Mucosa of gallbladder (tissue), 1 donor: Measurements from ENCODE around the gene HERC2. TPM values are rescaled to one million over a fixed set of nuclear protein-coding genes. Genes with fewer than 3 reads are reported as not detected.

Source experiments
- DNase-seq: peaks from one replicate; pipeline ENCODE4 v3.0.0-alpha.2; 2020; ENCODE audit warnings: low spot score
- total RNA-seq: library from RNA; stranded (reverse); gene quantifications from one replicate; pipeline ENCODE4 v1.2.1, GENCODE V29; 2021
- donor health status: DM: no; HTN: no; CAD: no.

Gene HERC2
- total RNA-seq, 1 donor from 2014 or later = 55.9 TPM

GRCh38 chr15:28112962-28113361 lies 209.0 kb downstream of the HERC2 start:
- no peak for DNase-seq

- DNase-seq = no peak
Observed at GRCh38 chr15:28112101-28112760, 209.7 kb downstream of the HERC2 start.

DNA sequence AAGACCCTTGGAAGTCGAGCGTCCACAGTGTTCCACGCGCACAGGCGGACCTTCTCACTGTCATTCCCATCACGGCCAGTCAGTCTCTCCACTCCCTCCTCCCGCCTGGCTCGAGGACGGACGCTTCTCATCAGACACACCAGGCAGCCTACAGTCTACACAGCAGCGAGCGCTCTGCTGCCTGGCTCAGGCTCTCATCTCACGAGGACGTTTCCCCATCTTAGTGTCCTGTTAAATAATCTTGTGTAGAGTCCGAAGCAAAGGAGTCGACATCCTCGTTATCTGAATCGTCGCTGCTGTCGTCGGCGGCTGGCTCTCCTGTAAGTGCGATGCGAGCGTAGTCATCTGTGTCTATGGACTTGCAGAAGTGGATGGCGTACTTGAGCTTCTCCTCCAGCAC lies 210.4 kb downstream of the HERC2 start:
- no peak for DNase-seq

GRCh38 chr15:28110481-28110881 lies 211.5 kb downstream of the HERC2 start:
- no peak for DNase-seq

- DNase-seq = no peak
Observed at GRCh38 chr15:28109626-28110455, 212.1 kb downstream of the HERC2 start.

DNA sequence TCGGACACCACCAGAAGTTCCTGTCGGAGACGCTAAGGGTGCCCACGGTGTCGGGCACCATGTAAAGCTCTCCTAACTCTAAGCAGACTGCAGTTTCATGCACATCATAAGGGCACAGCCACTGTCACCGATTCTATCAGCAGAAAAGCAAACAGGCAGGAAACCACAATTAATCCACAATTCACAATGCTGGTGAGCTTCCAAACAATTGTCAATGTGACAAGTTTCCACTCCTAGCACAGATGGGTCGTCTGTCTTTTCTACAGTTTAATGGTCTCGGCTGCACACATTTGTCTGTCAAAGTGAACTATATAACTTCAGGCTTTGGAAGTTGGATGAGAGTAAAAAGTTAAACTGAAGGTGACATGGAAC lies 214.1 kb downstream of the HERC2 start:
- no peak for DNase-seq

- no peak for DNase-seq
Observed at GRCh38 chr15:28107111-28107903, 214.7 kb downstream of the HERC2 start.

DNA sequence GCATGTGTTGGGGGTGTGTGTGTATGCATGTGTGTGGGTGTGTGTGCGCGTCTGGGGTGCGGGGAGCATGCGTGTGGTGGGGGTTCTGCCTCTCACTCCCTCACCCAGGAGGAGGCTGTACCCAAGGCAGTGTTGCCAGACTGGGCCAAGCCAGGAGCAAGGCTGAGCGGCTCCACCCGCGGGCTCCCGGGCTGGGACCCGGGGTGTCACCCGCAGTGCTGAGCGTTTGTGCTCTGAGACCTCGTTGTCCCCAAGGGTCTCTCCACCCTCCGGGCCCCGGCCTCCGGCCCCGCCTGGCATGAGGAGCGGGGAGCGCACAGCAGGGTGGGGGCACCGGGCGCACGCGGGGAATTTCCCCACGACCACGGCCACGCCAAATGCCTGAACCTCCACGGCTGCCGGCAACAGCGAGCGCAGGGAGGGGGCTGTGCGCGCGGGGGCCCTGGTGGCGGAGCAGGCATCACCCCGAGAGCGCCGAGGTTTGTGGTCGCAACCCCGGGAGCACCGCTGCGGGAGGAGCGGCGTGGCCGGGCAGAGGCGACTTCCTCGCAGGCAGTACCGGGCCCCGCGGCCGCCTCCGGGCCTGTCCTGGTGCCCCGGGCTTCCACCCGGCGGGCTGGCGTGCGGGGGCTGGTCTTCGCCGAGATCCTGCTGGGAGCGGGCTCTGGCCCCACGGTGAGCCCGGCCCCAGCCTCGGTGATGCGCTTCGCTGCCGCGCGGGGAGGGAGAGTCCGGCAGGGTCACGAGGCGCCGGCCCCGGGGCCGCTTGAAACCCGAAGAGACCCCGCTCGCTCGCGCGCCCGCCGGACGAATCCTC lies 215.5 kb downstream of the HERC2 start:
- DNase-seq = no peak

- no peak for DNase-seq
Observed at GRCh38 chr15:28105793-28106192, 216.2 kb downstream of the HERC2 start.

GRCh38 chr15:28105224-28105791 lies 216.7 kb downstream of the HERC2 start:
- no peak for DNase-seq

GRCh38 chr15:28104326-28104725 lies 217.7 kb downstream of the HERC2 start:
- no peak for DNase-seq

- no peak for DNase-seq
Observed at GRCh38 chr15:28103831-28104230, 218.1 kb downstream of the HERC2 start.

DNA sequence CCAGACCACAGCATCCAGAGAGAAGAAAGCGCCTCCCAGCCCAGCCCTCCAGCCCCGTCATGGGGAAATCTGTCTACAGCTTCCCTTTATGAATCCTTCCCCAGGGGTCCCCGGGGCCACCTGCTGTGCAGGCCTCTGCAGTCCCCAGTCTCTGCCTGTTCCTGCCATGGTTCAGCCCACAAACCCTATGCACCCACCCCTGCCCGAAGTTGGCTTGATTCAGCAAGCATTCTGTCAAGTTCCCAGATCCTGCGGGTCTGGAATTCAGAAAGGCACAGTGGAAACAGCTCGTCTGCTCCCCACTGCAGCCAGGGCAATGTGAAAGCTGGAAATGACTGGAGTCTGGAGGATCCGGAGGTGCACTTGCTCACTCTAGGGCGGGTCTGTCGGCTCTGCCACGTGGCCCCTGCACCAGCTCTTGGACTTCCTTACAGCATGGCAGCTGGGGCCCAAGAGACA lies 220.0 kb downstream of the HERC2 start:
- no peak for DNase-seq

GRCh38 chr15:28101201-28101600 lies 220.8 kb downstream of the HERC2 start:
- DNase-seq = no peak

- DNase-seq = no peak
Observed at GRCh38 chr15:28100516-28101195, 221.3 kb downstream of the HERC2 start.

DNA sequence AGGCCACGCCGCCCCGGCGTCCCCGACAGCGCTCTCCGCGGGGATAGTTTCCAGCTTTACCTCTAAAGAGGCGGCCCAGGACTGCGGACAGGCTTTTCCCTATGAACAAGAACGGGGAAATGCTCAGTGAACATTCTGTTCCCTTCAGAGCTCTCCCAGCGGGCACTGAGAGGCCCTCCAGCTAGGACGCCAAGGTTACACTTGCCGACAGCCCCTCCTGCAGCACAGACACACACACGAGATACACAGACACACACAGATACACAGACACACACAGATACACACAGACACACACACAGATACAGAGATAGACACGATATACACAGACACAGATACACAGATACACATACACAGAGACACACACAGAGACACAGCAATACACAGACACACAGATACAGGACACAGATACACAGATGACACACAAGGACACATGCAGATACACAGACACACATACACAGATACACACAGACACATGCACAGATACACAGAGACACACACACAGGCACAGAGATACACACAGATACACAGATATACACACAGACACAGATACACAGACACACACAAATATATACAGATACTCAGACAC lies 222.3 kb downstream of the HERC2 start:
- DNase-seq = no peak

DNA sequence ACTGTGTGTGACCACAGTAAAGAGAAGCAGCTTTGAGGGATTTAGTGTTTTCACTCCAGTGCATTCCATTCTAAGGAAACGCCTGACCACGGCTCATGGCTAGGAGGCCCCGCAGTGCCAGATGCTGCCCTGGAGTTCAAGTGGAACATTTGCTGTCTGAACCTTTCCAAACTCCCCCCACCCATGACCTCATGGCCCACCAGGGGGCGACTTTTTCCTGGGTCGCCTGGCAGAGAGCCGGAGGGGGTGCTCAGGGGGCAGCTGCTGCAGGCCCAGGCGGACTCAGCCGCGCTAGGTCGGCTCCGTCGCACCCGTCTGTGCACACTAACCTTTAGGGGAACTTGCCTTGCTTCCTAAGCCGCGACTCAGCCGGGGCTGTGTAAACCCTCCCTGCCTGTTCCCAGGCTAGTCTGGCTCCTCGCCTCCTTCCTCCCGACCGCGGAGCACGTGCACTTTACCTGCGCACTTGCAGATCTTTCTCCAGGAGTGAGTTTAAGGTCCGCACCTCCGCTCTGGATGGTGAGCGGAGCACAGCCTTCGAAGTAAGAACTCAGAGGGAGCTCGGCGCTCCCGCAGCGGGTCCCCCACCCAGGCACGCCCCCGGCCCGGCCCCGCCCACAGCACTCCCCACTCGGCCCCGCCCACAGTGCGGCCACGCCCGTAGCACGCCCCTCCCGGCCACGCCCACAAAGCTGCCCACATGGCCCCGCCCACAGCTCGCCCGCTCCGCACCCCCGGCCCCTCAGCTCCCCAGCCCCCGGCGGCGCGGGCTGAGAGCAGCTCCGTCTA lies 223.0 kb downstream of the HERC2 start, which contains the start of gene OCA2:
Gene OCA2 (minus strand): TSS at position 550 of the 789 bp plus-strand sequence. CDS start 17,441 bp downstream, outside the sequence.
- DNase-seq = no peak

DNA sequence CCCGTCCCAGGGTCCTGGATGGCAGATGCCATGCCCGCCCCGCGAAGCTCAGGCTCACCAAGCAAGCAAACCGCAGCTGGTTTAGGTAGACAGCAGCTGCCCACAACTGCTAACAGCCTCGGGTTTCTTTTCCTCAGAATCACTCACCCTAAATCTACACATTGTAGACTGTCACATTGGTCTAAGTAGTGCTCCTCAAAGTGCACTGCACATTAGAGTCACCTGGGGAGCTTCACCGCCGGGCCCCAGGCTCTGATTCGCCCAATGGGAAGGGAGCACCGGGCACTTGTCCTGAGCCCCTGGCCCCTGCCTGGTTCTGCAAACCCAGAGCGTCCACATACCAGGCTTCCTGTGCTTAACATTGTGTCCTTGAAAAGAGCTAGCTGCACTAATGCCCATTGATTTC lies 223.6 kb downstream of the HERC2 start:
- DNase-seq = no peak

- no peak for DNase-seq
Observed at GRCh38 chr15:28097656-28098359, 224.2 kb downstream of the HERC2 start.
